GM18511 (cell line): ENCODE measurements around the gene PRSS56.
A peak's percentile ranks its signal among the peaks of the same experiment; 100 is the strongest.

ENCODE experiments used
- ATAC-seq: cut with Tn5 transposase; IDR thresholded peaks from one replicate; pipeline ENCODE4 v1.9.1; 2021; ENCODE audit warnings: mild to moderate bottlenecking, moderate library complexity; ENCODE audit not compliant: unreplicated experiment

Gene PRSS56

DNA sequence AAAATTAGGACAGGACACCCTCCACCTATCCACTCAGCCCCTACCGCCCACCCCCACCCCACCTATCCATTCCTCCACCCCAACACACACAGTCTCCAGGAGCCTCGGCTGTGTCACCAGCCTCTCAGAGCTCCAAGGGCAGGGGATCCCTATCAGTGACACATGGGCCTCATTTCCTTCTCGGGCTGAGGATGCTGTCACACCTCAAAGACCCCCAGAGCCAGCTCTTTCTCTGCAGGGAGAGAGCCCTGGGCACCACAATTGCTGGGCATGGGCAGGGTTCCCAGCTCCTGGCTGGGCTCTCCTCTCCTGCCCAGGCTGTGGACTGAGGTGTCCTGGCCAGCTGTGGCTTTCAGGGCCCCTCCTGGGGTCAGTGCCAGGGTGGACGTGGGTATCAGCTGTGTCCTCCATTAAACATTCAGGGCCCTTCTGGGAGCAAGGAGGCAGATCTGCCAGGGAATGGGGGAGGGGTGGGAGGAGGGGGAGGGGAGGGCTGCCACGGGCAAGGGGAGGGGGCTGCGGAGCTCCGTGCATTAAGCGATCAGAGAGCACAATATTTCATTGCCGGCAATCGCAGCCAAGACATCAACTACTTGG, 18.3 kb upstream of the PRSS56 start:
- ATAC-seq, result no peak

DNA sequence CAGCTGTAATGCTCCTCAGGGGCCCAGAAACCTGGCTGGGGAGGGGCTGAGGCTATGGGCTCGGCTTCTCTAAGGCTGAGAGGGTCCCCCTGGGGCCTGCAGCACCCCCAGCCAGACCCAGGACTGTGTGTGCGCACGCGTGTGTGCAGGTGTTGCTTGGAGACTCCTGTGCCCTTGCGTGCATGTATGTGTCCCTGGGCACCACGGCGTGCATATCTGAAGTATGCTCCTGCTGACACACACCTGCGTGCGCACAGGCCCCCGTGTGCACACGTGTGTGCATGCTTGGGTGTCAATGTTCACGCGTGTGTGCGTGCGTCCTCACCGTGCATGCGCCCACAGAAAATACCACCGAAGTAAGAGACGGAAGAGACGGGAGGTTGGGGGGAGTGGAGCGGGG, 17.7 kb upstream of the PRSS56 start:
- ATAC-seq, result no peak

DNA sequence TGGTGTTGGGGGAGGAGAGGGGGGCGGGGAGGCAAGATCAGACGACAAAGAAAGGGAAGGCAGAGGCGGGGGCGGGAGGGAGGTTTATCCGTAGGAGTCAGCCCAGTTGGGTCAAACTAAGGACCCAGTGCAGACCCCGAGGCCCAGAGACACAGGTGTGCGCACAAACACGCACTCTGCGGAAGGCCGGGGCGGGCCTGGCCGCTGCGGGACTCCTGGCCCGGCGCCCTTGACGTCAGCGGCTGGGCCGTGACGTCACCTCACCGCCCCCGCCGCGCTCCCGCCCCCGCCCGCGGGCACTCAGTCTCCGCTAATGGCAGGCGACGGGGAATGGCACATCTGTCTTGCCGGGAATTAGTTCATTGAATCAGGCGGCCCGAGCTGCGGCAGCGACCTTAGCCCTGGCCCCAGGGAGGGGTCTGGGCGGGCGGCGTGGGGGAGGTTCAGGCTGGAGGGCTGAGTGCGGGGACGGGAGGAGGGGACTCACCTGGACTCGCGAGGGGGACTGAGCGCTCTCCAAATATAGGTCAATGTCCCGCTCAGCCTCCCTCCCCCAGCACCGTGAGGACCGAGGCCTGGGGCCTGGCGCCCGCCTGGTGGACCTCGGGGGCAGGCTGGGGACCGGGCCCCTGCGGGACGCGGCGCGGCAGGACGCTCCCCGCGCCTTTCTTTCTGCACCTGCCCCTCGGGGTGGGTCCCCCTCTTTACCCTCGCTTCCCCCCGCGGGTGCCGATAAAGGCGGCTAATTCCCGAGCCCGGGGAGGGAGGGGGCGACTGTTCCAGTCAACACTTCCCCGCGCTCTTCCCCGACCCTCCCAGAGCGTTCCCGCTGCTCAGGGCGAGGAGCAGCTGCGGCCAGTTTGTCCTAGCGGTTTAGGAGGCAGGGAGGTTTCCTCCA, 17.0 kb upstream of the PRSS56 start:
- ATAC-seq, result no peak

DNA sequence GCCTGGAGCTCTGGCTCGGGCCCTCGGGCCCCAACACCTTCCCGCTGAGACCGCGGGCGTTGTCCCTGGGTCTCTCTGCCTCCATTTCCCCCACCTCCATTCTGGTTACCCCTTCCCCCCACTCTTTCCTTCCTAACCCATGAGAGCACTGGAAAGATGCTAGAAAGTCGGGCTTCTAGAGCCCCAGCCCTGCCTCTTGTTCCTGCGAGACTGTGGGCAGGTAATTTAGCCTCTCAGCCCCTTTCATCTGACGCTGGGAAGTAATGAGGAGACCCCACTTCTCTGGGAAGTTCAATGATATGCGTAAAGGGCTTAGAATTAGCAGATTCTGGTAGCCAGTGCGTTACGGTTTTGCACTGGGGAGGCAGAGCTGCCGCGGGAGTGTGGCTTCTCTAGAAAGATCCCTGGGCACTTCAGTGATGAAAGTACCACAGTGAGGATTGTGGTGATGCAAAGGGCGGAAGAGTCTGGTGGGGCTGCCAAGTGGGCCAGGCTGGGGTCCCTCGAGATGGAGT, 16.3 kb upstream of the PRSS56 start:
- ATAC-seq, result no peak

DNA sequence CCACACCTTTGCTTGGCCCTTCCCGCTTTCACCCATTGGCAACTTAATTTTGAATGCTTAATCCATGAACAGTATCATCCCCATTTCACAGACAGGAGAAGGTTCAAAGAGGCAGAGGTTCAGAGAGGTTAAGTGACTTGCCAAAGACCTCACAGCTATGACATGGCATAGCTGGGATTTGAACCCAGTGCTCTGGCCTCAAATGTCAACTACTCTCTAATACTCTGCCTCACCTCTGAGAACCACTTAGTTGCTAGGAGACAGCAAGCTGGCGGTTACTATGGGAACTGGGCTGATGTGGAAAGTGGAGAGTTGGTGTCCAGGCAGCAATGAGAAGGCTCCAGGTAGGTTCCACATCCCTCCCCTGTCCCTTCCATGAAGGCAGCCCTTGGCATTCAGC, 15.8 kb upstream of the PRSS56 start:
- no peak for ATAC-seq

DNA sequence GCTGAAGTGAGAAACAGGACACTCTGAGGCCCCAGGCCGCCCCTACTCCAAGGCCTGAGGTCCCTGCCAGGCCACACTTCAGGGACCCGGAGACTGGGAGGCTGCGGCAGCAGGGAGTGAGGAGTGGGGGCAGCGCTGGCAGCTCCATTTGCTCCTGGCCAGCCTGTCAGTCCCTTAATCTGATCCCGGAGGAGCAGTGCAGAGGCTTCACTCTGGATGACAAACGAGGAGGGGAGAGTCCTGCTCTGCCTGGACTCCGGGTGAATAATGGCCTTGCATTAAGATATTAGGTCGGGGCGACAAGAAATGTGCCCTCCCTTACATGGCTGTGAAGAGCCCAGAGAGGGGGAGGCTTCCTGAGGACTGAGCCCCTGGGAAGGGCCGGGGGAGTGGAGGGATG, 14.3 kb upstream of the PRSS56 start:
- ATAC-seq, result no peak

DNA sequence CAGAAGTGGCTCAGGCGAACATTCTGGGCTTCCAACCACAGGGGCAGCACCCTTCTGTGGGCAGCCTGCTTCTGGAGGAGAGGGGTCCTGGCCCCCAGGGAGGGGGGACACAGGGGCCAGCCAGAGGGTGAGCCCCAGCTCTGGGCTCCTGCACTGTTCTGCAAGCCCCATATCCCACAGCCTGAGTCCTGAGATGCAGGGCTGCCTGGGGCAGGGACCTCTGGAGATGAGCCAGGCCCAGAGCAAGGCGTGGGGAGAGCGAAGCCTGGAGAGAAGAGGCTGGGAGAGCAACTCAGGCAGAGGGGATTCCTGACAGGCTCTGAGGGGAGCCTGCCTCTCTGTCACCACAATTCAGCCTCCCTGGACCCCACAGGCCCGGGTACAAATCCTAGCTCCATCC, 13.5 kb upstream of the PRSS56 start:
- no peak for ATAC-seq

DNA sequence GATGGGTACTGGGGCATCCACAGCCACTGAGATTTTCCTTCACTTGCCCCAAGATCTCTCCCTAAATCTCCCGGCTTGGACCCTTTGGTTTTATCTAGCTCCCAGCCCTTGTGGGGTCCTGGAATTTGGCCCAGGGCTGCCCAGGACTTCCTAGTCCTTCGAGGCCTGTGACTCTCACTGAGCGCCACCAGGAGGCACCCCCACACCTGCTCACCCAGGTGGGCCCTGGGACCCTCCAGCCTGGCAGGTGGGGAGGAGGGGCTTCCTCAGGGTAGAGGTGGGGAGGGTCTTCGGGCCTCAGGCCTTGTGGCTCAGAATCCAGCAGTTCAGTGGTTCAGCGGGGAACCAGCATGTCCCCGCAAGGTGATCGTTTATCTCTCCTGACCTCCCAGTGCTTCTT, 11.9 kb upstream of the PRSS56 start:
- ATAC-seq, result no peak

DNA sequence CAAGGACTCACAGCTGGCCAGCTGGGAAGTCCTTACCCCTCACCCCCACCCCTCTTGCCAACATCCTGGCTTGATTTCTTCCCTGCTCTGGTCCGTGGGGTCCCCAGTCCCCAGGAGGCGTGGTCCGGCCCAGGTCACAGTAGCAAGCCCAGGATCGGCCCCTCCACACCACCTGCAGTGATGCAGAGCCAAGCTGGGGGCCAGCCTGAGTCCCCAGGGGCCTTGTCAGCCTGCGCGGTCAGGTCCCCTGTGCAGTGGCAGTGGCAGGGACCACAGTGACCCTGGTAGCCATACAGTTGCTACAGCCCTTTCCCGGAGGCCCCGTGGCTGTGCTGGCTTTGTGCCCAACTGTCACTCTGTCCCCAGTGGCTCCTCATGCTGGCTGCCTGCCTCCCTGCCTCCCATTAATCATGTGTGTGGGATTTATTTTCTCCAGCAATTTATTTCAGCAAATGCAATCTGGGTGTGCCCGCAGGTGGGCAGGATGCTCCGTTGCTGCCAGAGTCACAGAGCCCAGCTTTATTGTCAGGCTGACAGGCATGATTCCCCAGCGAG, 8.8 kb upstream of the PRSS56 start:
- no peak for ATAC-seq

DNA sequence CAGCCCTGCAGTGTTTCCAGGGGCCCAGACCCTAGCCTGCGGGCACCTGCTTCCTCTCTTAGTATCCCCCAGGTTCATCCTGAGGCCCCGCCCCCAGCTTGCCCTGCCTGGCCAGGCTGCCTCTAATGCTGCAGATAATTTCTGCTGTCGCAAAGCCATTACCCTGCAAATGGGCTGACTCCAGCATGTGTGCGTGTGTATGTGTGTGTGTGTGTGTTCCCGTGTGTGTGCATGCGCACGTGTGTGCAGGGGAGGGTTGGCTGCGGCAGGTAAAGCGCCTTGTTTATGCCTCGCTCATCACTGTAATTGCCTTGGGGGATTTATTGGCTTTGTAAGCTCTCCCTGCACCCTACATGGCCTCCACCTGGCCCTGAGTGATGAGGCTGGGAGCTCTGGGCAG, 7.6 kb upstream of the PRSS56 start:
- no peak for ATAC-seq

DNA sequence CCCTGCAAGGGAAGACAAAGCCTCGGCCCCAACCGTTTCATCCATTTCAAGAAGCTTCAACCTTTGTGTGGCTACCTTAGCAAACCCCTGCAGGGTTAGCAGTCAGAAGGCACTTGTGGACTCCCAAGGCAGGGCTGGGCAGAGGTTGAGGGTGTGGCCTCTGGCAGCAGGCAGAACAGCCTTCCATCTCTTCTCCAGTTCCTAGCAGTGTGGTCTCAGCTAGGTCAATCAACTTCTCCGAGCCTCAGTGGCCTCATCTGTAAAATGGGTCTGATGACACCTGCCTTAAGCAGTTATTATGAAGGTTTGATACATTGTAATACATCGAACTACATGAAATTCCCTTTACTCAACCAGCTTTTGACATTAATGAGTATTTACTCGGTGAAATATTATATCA, 6.8 kb upstream of the PRSS56 start:
- no peak for ATAC-seq

DNA sequence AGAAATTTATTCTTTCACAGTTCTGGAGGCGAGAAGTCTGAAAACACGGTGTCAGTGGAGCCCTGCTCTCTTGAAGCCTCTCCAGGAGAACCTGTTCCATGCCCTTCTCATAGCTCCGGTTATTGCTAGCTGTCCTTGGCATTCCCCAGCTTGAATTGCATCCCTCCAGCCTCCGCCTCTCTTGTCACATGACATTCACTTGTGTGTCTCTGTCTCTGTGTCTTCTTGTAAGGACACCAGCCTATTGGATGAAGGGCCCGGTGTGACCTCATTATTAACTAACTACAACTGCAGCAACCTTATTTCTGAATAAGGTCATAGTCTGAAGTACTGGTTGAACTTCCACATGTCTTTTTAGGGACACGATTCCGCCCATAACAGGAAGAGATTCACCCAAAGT, 4.5 kb upstream of the PRSS56 start:
- ATAC-seq, result no peak

DNA sequence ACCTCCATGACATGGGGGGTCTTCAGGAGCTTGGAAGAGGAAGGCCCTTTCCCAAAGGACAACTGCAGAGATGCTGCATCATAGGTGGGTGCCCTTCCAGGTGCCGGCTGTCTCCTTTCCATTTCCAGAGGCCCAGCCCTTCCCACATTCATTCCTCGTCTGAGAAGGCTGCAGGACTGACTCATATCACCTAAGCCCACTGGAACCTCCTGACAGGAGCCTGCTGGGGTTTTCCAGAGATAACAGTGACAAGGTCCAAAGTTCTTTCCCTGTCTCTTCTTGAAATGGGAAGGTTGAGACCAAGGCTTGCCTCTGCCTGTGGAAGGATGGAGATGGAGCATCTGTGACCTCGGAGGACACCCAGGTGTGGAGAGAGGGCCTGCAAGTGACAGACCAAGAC, 3.6 kb upstream of the PRSS56 start:
- no peak for ATAC-seq

DNA sequence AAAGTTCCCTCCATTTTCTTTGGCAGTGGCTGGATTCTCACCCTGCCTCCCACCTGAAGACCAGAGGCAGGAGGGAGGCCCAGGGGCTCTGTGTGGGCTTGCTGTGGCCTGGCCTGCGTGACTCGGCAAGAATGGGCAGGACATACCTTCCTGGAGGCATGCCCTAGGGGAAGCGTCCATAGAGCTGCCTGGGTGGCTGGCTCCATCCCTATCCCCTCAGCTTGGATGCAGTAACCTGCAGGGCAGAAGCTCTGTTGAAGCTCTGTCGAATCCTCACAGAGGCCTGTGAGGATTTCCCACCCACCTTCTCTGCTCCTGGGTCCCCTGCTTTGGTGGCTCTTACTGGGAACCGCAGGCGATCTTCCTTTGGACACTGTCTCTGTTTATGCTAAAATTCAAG, 1.3 kb upstream of the PRSS56 start:
- no peak for ATAC-seq

DNA sequence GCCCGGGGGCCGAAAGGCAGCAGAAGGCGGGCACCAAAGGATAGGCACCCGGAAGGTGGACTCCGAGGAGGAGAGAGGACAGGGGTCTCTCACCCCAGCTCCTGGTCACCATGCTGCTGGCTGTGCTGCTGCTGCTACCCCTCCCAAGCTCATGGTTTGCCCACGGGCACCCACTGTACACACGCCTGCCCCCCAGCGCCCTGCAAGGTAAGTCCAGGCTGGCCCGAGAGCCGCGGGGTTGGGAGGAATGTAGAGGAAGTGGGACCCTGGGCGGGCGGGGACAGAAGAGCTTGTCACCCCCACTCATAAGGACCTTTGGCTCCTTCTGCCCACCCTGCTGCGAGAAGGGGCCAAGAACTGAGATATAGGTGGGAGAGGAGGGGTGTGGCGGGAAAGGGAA, 301 bp downstream of the PRSS56 start:
- no peak for ATAC-seq

DNA sequence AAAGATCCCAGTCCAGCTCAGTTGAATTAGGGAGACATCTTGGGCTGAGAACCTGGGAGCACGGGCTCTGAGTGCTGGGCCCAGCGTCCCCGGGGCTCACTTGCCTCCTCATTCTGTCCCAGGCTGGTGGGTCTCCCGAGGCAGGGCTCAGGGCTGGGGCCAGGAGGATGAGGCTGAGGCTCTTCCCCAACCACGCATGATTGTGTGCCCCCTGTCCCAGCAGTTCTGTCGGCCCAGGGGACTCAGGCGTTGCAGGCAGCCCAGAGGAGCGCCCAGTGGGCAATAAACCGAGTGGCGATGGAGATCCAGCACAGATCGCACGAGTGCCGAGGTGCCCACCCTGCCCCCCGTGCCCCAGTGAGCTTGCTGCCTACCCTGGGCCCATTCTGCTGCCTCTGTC, 910 bp downstream of the PRSS56 start:
- ATAC-seq, result no peak

DNA sequence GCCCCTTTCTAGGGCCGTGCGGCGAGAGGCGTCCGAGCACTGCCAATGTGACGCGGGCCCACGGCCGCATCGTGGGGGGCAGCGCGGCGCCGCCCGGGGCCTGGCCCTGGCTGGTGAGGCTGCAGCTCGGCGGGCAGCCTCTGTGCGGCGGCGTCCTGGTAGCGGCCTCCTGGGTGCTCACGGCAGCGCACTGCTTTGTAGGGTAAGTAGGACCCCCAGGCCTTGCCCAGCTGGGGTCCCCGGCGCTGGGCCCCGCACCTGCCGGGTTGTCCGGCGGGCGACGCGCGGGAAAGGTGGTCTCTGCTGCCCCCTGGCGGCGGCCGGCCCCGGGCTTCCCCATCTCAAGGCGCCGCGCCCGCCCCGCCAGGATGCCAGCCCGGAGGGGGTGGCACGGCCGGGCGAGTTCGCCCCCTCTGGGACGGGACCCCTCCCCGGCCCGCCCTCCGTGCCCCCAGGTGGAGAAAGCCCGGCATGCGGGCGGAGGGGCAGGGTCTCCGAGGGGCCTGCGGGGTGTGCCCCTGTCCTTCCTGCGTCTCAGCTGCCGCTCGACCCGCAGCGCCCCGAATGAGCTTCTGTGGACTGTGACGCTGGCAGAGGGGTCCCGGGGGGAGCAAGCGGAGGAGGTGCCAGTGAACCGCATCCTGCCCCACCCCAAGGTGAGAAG, 1.9 kb downstream of the PRSS56 start:
- peak; percentile 67 for ATAC-seq

DNA sequence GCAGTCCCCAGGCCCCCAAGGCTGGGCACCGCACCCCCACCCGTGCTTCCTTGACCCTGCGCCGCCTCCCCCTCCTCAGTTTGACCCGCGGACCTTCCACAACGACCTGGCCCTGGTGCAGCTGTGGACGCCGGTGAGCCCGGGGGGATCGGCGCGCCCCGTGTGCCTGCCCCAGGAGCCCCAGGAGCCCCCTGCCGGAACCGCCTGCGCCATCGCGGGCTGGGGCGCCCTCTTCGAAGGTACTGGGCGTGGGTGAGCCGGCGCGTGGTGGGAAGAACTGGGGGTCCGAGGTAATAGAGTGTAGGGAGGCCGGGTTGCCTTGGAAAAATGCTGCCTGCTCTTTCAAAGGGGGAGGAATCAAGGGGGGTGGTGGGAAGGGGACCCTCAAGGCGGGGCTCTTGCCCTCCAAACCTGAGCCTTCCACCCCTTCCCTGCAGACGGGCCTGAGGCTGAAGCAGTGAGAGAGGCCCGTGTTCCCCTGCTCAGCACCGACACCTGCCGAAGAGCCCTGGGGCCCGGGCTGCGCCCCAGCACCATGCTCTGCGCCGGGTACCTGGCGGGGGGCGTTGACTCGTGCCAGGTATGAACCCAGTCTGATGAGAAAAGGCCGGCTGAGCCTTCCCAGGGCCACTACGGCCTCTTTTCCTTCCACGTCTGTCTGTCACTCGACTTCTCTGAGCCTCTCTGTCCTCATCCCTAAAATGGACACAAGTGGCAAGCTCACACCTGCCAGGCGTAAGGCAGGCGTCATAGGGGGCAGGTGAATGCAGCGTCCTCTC, 2.6 kb downstream of the PRSS56 start:
- no peak for ATAC-seq

DNA sequence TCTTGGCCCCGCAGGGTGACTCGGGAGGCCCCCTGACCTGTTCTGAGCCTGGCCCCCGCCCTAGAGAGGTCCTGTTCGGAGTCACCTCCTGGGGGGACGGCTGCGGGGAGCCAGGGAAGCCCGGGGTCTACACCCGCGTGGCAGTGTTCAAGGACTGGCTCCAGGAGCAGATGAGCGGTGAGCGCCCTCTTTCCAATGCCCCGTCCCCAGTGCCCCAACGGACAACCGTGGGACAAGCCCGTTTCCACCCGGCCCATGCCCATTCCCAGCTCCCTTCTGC, 3.2 kb downstream of the PRSS56 start:
- no peak for ATAC-seq

DNA sequence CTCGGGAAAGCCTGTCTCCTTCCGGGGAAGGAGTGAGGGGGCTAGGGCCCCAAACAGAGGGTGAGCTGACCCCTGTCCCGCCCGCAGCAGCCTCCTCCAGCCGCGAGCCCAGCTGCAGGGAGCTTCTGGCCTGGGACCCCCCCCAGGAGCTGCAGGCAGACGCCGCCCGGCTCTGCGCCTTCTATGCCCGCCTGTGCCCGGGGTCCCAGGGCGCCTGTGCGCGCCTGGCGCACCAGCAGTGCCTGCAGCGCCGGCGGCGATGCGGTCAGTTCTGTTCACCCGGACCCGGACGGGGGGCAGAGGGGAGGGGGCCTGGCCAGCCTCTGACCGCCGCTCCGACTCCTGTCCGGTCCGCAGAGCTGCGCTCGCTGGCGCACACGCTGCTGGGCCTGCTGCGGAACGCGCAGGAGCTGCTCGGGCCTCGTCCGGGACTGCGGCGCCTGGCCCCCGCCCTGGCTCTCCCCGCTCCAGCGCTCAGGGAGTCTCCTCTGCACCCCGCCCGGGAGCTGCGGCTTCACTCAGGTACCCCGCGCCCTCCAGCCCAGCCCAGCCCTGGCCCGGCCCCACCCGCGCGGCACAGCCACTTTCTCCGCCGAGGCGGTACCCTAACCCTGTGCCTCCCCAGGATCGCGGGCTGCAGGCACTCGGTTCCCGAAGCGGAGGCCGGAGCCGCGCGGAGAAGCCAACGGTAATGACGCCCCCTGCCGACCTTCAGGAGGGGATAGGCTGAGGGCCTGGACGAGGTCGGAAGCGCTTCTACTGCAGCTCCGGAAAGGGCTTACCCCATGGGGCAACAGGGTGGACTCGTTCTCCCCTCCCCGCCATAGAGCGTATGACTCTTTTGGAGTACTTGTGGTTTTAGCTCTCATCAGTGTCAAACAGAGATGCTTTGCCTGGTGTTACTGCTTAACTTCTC, 3.8 kb downstream of the PRSS56 start:
- no peak for ATAC-seq
